ENCODE data around the gene LRMDA.

GRCh38 chr10:75977139-75977538, 545.7 kb downstream of the LRMDA start:
- TF ChIP-seq CTCF (IDR thresholded peaks at IDR 0.05), result no peak
- TF ChIP-seq POLR2A (IDR thresholded peaks at IDR 0.05), result no peak
